Breast epithelium (tissue), 4 donors: ENCODE measurements around the gene RPL18. TPM values are rescaled to one million over a fixed set of nuclear protein-coding genes. Genes with fewer than 3 reads are reported as not detected.

Experiments used
- DNase-seq, 2 donors: peaks; one replicate each; pipeline ENCODE4 v3.0.0-alpha.2; 2019; ENCODE audit warnings: low spot score in 2 of 2
- H3K27ac ChIP-seq, 2 donors: fragments of 200-600 bp; sonication (generic) in 1 of 2; one replicate each; pipeline ENCODE4 v1.5.1; 2016 to 2019; ENCODE audit warnings: mild to moderate bottlenecking in 1 of 2
- H3K27me3 ChIP-seq, 2 donors: fragments of 200-600 bp; sonication (generic) in 1 of 2; one replicate each; pipeline versions ENCODE4 v1.5.1 to v1.6.0; 2017 to 2019; ENCODE audit warnings: control low read depth in 1 of 2, mild to moderate bottlenecking in 1 of 2
- H3K36me3 ChIP-seq: fragments of 200-600 bp; one replicate; pipeline ENCODE4 v1.5.1; 2019
- H3K4me1 ChIP-seq, 2 donors: fragments of 200-600 bp; sonication (generic); one replicate each; pipeline ENCODE4 v1.5.1; 2016 to 2019; ENCODE audit warnings: control low read depth in 1 of 2
- H3K4me3 ChIP-seq, 3 donors: fragments of 200-600 bp; sonication (generic); 1 replicate in 2 of 3; 2 replicates in 1 of 3; pipeline ENCODE4 v1.5.1; 2016 to 2019; ENCODE audit warnings: mild to moderate bottlenecking in 3 of 3, moderate library complexity in 2 of 3
- H3K9me3 ChIP-seq, 2 donors: fragments of 200-600 bp; sonication (generic) in 1 of 2; one replicate each; pipeline ENCODE4 v1.5.1; 2016 to 2019; ENCODE audit warnings: control low read depth in 1 of 2
- CTCF ChIP-seq, 3 donors: fragments of 450-650 bp; IDR thresholded peaks; one replicate each; pipeline ENCODE4 v1.5.1; 2016 to 2017; ENCODE audit warnings: antibody characterized with exemption in 3 of 3, mild to moderate bottlenecking in 3 of 3, moderate library complexity in 3 of 3
- POLR2A ChIP-seq: fragments of 450-650 bp; IDR thresholded peaks from one replicate; pipeline ENCODE4 v1.6.1; 2016; ENCODE audit warnings: antibody characterized with exemption, mild to moderate bottlenecking, moderate library complexity
- POLR2AphosphoS5 ChIP-seq, 3 donors: sonication (generic); formaldehyde crosslinking; IDR thresholded peaks; one replicate each; pipeline ENCODE4 v1.6.1; 2017; ENCODE audit warnings: antibody characterized with exemption in 3 of 3
- intact Hi-C: fragments of 100-400 bp; cut with DNase I; formaldehyde crosslinking; loops from one replicate; pipeline ENCODE4 v1.15.1; 2023; ENCODE audit warnings: low total_unique reads
- total RNA-seq, 3 donors: library from RNA; depleted of rRNA; stranded (reverse); fragments of >200 nt; gene quantifications; one replicate each; pipeline ENCODE4 v1.1.0, GENCODE V29; 2016

RPL18 gene
- total RNA-seq, 3 donors from 2014 or later: 1,880 to 2,937 (median 2,507) TPM

- no peaks in the 10 kb centered on the region for H3K36me3 ChIP-seq
- H3K27me3 ChIP-seq: no peaks in the 10 kb centered on the region
- H3K27ac ChIP-seq: no peak overlapping the region
- intact Hi-C loops: loop anchor here (5.0 kb wide), 1 partner anchor 1123 kb away; the partner anchor contains the start of gene AP2A1
- no peaks in the 10 kb centered on the region for H3K9me3 ChIP-seq
- no peak for TF ChIP-seq POLR2A
- no peak for TF ChIP-seq CTCF (IDR thresholded peaks at IDR 0.05)
- TF ChIP-seq POLR2AphosphoS5 (IDR thresholded peaks at IDR 0.05): no peak
- DNase-seq: no peak
- H3K4me1 ChIP-seq: peaks cover 0 to 4% of the 10 kb centered on the region in 2 donors
- peak overlapping the region in 2 of 3 donors; percentile 57 to 68 for H3K4me3 ChIP-seq
Measured at GRCh38 chr19:48644355-48644754, 25.4 kb upstream of the RPL18 start.

GRCh38 chr19:48642862-48643261, 23.9 kb upstream of the RPL18 start:
- DNase-seq: no peak
- Histone ChIP-seq H3K27ac (no peak overlapping the region), H3K36me3 (no peaks in the 10 kb centered on the region), H3K4me1 (peaks cover 0 to 4% of the 10 kb centered on the region in 2 donors), H3K9me3 (no peaks in the 10 kb centered on the region), H3K4me3 (no peak overlapping the region), H3K27me3 (no peaks in the 10 kb centered on the region)
- intact Hi-C loops: loop anchor here (5.0 kb wide), 1 partner anchor 1124 kb away; the partner anchor contains the start of gene AP2A1
- no peak for TF ChIP-seq CTCF (IDR thresholded peaks at IDR 0.05)
- no peak for TF ChIP-seq POLR2A
- no peak for TF ChIP-seq POLR2AphosphoS5 (IDR thresholded peaks at IDR 0.05)

- H3K27ac ChIP-seq: no peak overlapping the region
- H3K27me3 ChIP-seq: no peaks in the 10 kb centered on the region
- H3K36me3 ChIP-seq: no peaks in the 10 kb centered on the region
- intact Hi-C loops: loop anchor here (5.0 kb wide), 1 partner anchor 1125 kb away; the partner anchor contains the start of gene AP2A1
- TF ChIP-seq CTCF (IDR thresholded peaks at IDR 0.05) (no peak), POLR2AphosphoS5 (IDR thresholded peaks at IDR 0.05) (no peak), POLR2A (no peak)
- peaks cover 0 to 4% of the 10 kb centered on the region in 2 donors for H3K4me1 ChIP-seq
- H3K4me3 ChIP-seq: no peak overlapping the region
- no peak for DNase-seq
- H3K9me3 ChIP-seq: no peaks in the 10 kb centered on the region
Measured at GRCh38 chr19:48641850-48642249, 22.9 kb upstream of the RPL18 start.

GRCh38 chr19:48639483-48640375, 20.8 kb upstream of the RPL18 start:
- peak overlapping the region; percentile 25 to 99 for H3K27ac ChIP-seq
- no peaks in the 10 kb centered on the region for H3K9me3 ChIP-seq
- TF ChIP-seq CTCF (IDR thresholded peaks at IDR 0.05) (no peak), POLR2A (no peak), POLR2AphosphoS5 (IDR thresholded peaks at IDR 0.05) (no peak)
- intact Hi-C loops: loop anchor here (5.0 kb wide), 1 partner anchor 1128 kb away; the partner anchor contains the start of gene AP2A1
- DNase-seq: no peak
- H3K27me3 ChIP-seq: no peaks in the 10 kb centered on the region
- no peaks in the 10 kb centered on the region for H3K36me3 ChIP-seq
- H3K4me1 ChIP-seq: peaks cover 0 to 4% of the 10 kb centered on the region in 2 donors
- H3K4me3 ChIP-seq: no peak overlapping the region

- no peak for TF ChIP-seq POLR2A
- TF ChIP-seq CTCF (IDR thresholded peaks at IDR 0.05): no peak
- TF ChIP-seq POLR2AphosphoS5 (IDR thresholded peaks at IDR 0.05): no peak
- Histone ChIP-seq H3K9me3 (no peaks in the 10 kb centered on the region), H3K4me1 (peaks cover 0 to 3% of the 10 kb centered on the region in 2 donors), H3K27me3 (no peaks in the 10 kb centered on the region), H3K36me3 (no peaks in the 10 kb centered on the region), H3K27ac (peak overlapping the region; percentile 99), H3K4me3 (peak overlapping the region; percentile 63 to 88 (median 77))
- DNase-seq: peak in 1 of 2 donors; percentile 39
- intact Hi-C loops: no loop called here
Measured at GRCh38 chr19:48638831-48639381, 19.9 kb upstream of the RPL18 start.
